Measurements from ENCODE around the gene USF3. TPM values are rescaled to one million over a fixed set of nuclear protein-coding genes. Genes with fewer than 3 reads are reported as not detected.

USF3 gene
- total and polyA plus RNA-seq, 4 donors: 4.6 to 16.0 (median 11.4) TPM

GRCh38 chr3:113625834-113626233 is 70.6 kb downstream of the USF3 start:
- no peaks in the 10 kb centered on the region for H3K9me3 ChIP-seq (ENCODE audit: control insufficient read depth in 4 of 4, low read length in 3 of 4)
- no peak for TF ChIP-seq MAX (IDR thresholded peaks at IDR 0.05)
- TF ChIP-seq NR2F2 (IDR thresholded peaks at IDR 0.05): no peak
- TF ChIP-seq HNF4A (conservative IDR thresholded peaks at IDR 0.05): no peak
- TF ChIP-seq JUND (IDR thresholded peaks at IDR 0.05): no peak
- no peak for TF ChIP-seq ZBTB33 (IDR thresholded peaks at IDR 0.05)
- no peak for TF ChIP-seq TAF1 (conservative IDR thresholded peaks at IDR 0.05)
- TF ChIP-seq YY1 (IDR thresholded peaks at IDR 0.05): no peak
- no peak for TF ChIP-seq FOXA2 (IDR thresholded peaks at IDR 0.05)
- no peak for TF ChIP-seq ATF3 (IDR thresholded peaks at IDR 0.05)
- no peak for TF ChIP-seq CTCF (IDR thresholded peaks at IDR 0.05; ENCODE audit: low read depth, low read length, missing input control)
- no peak for DNase-seq (ENCODE audit: low spot score)
- no peak overlapping the region for H3K4me3 ChIP-seq (ENCODE audit: low read depth in 1 of 3, low read length in 3 of 3)
- no peaks in the 10 kb centered on the region for H3K27me3 ChIP-seq (ENCODE audit: control insufficient read depth in 4 of 4, insufficient read depth in 4 of 4, low read length in 3 of 4)
- H3K9ac ChIP-seq (ENCODE audit: low read depth in 1 of 2, low read length in 2 of 2): no peak overlapping the region
- H3K36me3 ChIP-seq (ENCODE audit: control insufficient read depth in 4 of 4, insufficient read depth in 3 of 4, low read depth in 1 of 4, low read length in 3 of 4): no peaks in the 10 kb centered on the region
- H3K4me1 ChIP-seq (ENCODE audit: control insufficient read depth in 4 of 4, insufficient read depth in 4 of 4, low read length in 3 of 4): peaks cover 0 to 9% (median 4%) of the 10 kb centered on the region in 4 donors
- no peak overlapping the region for H3K27ac ChIP-seq (ENCODE audit: low read depth in 1 of 2, low read length in 2 of 2)
- 70% methylated on average over 12 of the region's 12 CpGs for WGBS

- DNase-seq (ENCODE audit: low spot score): no peak
- H3K4me1 ChIP-seq (ENCODE audit: control insufficient read depth in 4 of 4, insufficient read depth in 4 of 4, low read length in 3 of 4): peaks cover 0 to 9% (median 4%) of the 10 kb centered on the region in 4 donors
- no peak overlapping the region for H3K27ac ChIP-seq (ENCODE audit: low read depth in 1 of 2, low read length in 2 of 2)
- no peak overlapping the region for H3K9ac ChIP-seq (ENCODE audit: low read depth in 1 of 2, low read length in 2 of 2)
- H3K9me3 ChIP-seq (ENCODE audit: control insufficient read depth in 4 of 4, low read length in 3 of 4): no peaks in the 10 kb centered on the region
- TF ChIP-seq NR2F2 (IDR thresholded peaks at IDR 0.05): no peak
- no peak for TF ChIP-seq FOXA2 (IDR thresholded peaks at IDR 0.05)
- TF ChIP-seq REST (IDR thresholded peaks at IDR 0.05): no peak
- TF ChIP-seq FOXA1 (IDR thresholded peaks at IDR 0.05): no peak
- TF ChIP-seq ZBTB33 (IDR thresholded peaks at IDR 0.05): no peak
- no peak for TF ChIP-seq JUND (IDR thresholded peaks at IDR 0.05)
- no peak for TF ChIP-seq RXRA (IDR thresholded peaks at IDR 0.05)
- no peak for TF ChIP-seq MAX (IDR thresholded peaks at IDR 0.05)
- TF ChIP-seq SP1 (IDR thresholded peaks at IDR 0.05): no peak
- TF ChIP-seq RAD21 (IDR thresholded peaks at IDR 0.05): no peak
- no peak for TF ChIP-seq EGR1 (IDR thresholded peaks at IDR 0.05; ENCODE audit: low read depth in 2 of 2)
- TF ChIP-seq HNF4G (IDR thresholded peaks at IDR 0.05): no peak
- no peak for TF ChIP-seq HNF4A (conservative IDR thresholded peaks at IDR 0.05)
- TF ChIP-seq GABPA (IDR thresholded peaks at IDR 0.05 in 1 of 2, conservative IDR thresholded peaks at IDR 0.05 in 1 of 2): no peak
- no peaks in the 10 kb centered on the region for H3K27me3 ChIP-seq (ENCODE audit: control insufficient read depth in 4 of 4, insufficient read depth in 4 of 4, low read length in 3 of 4)
- no peak overlapping the region for H3K4me3 ChIP-seq (ENCODE audit: low read depth in 1 of 3, low read length in 3 of 3)
- no peaks in the 10 kb centered on the region for H3K36me3 ChIP-seq (ENCODE audit: control insufficient read depth in 4 of 4, insufficient read depth in 3 of 4, low read depth in 1 of 4, low read length in 3 of 4)
- 95% methylated on average over 7 of the region's 7 CpGs for WGBS
Measured at GRCh38 chr3:113623811-113624210, 72.6 kb downstream of the USF3 start.

All from liver (tissue), 9 donors.